Mesenchymal stem cell (in vitro differentiated cells and primary cell): ENCODE results near the gene CCDC47.
"Not testable (repeated sequence)": the region's sequence is repeated elsewhere in the genome, so short reads cannot be mapped to it uniquely, and the experiment has no call there.

ENCODE experiments used
- DNase-seq: peaks from one replicate; pipeline ENCODE4 v3.0.0-alpha.2; 2013
- H2AFZ ChIP-seq: one replicate; pipeline ENCODE4 v1.6.1; 2013; ENCODE audit warnings: low read depth, mild to moderate bottlenecking, control low read depth, inconsistent platforms, low read length, moderate library complexity
- H2AK5ac ChIP-seq: 2 replicates; pipeline ENCODE4 v1.6.1; 2013; ENCODE audit warnings: low read length, moderate library complexity, mild to moderate bottlenecking, inconsistent platforms; ENCODE audit not compliant: severe bottlenecking
- H2BK120ac ChIP-seq: one replicate; pipeline ENCODE4 v1.6.1; 2013; ENCODE audit warnings: low read depth, mild to moderate bottlenecking, inconsistent platforms, low read length, moderate library complexity
- H2BK12ac ChIP-seq, 2 experiments: one replicate each; pipeline ENCODE4 v1.6.1; 2013; ENCODE audit warnings: inconsistent platforms in 2 of 2, low read length in 2 of 2, mild to moderate bottlenecking in 2 of 2, moderate library complexity in 2 of 2, control low read depth in 1 of 2
- H2BK15ac ChIP-seq: one replicate; pipeline ENCODE4 v1.6.1; 2013; ENCODE audit warnings: mild to moderate bottlenecking, low read depth, inconsistent platforms; ENCODE audit not compliant: poor library complexity, severe bottlenecking
- H2BK5ac ChIP-seq: 2 replicates; pipeline ENCODE4 v1.6.1; 2013; ENCODE audit warnings: low read depth, mild to moderate bottlenecking, low read length, control low read depth, inconsistent platforms; ENCODE audit not compliant: poor library complexity, severe bottlenecking
- H3K14ac ChIP-seq, 2 experiments: one replicate each; pipeline ENCODE4 v1.6.1; 2013; ENCODE audit warnings: inconsistent platforms in 2 of 2, low read length in 2 of 2, control low read depth in 1 of 2, mild to moderate bottlenecking in 1 of 2, moderate library complexity in 1 of 2
- H3K18ac ChIP-seq, 2 experiments: one replicate each; pipeline ENCODE4 v1.6.1; 2013; ENCODE audit warnings: inconsistent platforms in 2 of 2, low read length in 2 of 2, control low read depth in 1 of 2, low read depth in 1 of 2, mild to moderate bottlenecking in 1 of 2
- H3K23ac ChIP-seq, 2 experiments: one replicate each; pipeline ENCODE4 v1.6.1; 2013; ENCODE audit warnings: inconsistent platforms in 2 of 2, low read length in 2 of 2, mild to moderate bottlenecking in 2 of 2, moderate library complexity in 2 of 2, control low read depth in 1 of 2
- H3K27ac ChIP-seq: 2 replicates; pipeline ENCODE4 v1.5.1; 2013; ENCODE audit warnings: mild to moderate bottlenecking, moderate library complexity, low read length, control low read depth, inconsistent platforms; ENCODE audit not compliant: poor library complexity, severe bottlenecking
- H3K27me3 ChIP-seq, 2 experiments: 2 replicates each; pipeline versions ENCODE4 v1.6.1 to v1.7.0; 2013; ENCODE audit warnings: low read length in 2 of 2, mild to moderate bottlenecking in 2 of 2, moderate library complexity in 2 of 2, control low read depth in 1 of 2, inconsistent platforms in 1 of 2; ENCODE audit not compliant: control insufficient read depth in 1 of 2, insufficient read depth in 1 of 2
- H3K36me3 ChIP-seq, 2 experiments: 2 replicates each; pipeline versions ENCODE4 v1.6.1 to v1.7.0; 2013; ENCODE audit warnings: low read length in 2 of 2, control low read depth in 1 of 2, inconsistent platforms in 1 of 2, low read depth in 1 of 2, mild to moderate bottlenecking in 1 of 2; ENCODE audit not compliant: insufficient read depth in 2 of 2, control insufficient read depth in 1 of 2
- H3K4ac ChIP-seq, 2 experiments: one replicate each; pipeline ENCODE4 v1.6.1; 2013; ENCODE audit warnings: inconsistent platforms in 2 of 2, low read length in 2 of 2, mild to moderate bottlenecking in 2 of 2, moderate library complexity in 2 of 2, control low read depth in 1 of 2, low read depth in 1 of 2
- H3K4me1 ChIP-seq: 2 replicates; pipeline ENCODE4 v1.6.1; 2013; ENCODE audit warnings: low read depth, low read length, control low read depth; ENCODE audit not compliant: control insufficient read depth, insufficient read depth
- H3K4me2 ChIP-seq: 2 replicates; pipeline ENCODE4 v1.6.1; 2013; ENCODE audit warnings: low read length, mild to moderate bottlenecking, inconsistent platforms; ENCODE audit not compliant: poor library complexity, severe bottlenecking
- H3K4me3 ChIP-seq, 2 experiments: 2 replicates each; pipeline versions ENCODE4 v1.5.1 to v1.7.0; 2013; ENCODE audit warnings: low read length in 2 of 2, mild to moderate bottlenecking in 2 of 2, control low read depth in 1 of 2, low read depth in 1 of 2; ENCODE audit not compliant: insufficient read depth in 1 of 2
- H3K79me1 ChIP-seq: replicated peaks from 2 replicates; pipeline ENCODE4 v1.6.1; 2013; ENCODE audit warnings: mild to moderate bottlenecking, control low read depth, low read length, inconsistent platforms; ENCODE audit not compliant: poor library complexity, severe bottlenecking
- H3K9ac ChIP-seq: 2 replicates; pipeline ENCODE4 v1.7.0; 2013; ENCODE audit warnings: mild to moderate bottlenecking, low read length, moderate library complexity
- H3K9me3 ChIP-seq: 2 replicates; pipeline ENCODE4 v1.7.0; 2013; ENCODE audit warnings: mild to moderate bottlenecking, low read length; ENCODE audit not compliant: control insufficient read depth
- H4K8ac ChIP-seq: one replicate; pipeline ENCODE4 v1.6.1; 2013; ENCODE audit warnings: inconsistent platforms, mild to moderate bottlenecking, low read length, moderate library complexity
- H4K91ac ChIP-seq: one replicate; pipeline ENCODE4 v1.6.1; 2013; ENCODE audit warnings: mild to moderate bottlenecking, low read length, inconsistent platforms
- WGBS: methylation state at CpG from one replicate; pipeline ENCODE4 v1.1.7; 2013; ENCODE audit warnings: mixed read lengths; 5-methylcytosine and 5-hydroxymethylcytosine counted together

The CCDC47 gene

DNA sequence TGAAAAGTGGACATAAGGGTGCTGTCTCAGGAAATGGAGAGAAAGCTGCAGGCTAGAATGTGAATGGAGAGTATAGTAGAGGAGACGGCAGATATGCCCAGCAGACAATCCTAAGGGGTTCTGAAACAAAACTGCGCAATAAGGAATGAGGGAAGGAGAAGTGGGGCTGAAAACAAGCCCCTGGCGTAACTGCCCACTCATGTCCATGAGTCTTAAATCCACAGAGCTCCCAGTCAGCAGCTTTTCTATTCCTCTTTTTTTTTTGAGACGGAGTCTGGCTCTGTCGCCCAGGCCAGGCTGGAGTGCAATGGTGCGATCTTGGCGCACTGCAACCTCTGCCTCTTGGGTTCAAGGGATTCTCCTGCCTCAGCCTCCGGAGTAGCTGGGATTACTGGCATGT is 37.7 kb downstream of the CCDC47 start:
- H4K8ac ChIP-seq = no peak overlapping the region
- H3K36me3 ChIP-seq = peaks cover 5 to 11% of the 10 kb centered on the region in 2 experiments
- H3K79me1 ChIP-seq = peaks cover 21% of the 10 kb centered on the region
- H2BK12ac ChIP-seq = no peak overlapping the region
- no peak overlapping the region for H3K27ac ChIP-seq
- no peak for DNase-seq
- no peak overlapping the region for H2BK15ac ChIP-seq
- no peak overlapping the region for H4K91ac ChIP-seq
- no peak overlapping the region for H3K14ac ChIP-seq
- no peaks in the 10 kb centered on the region for H3K27me3 ChIP-seq
- H3K4me1 ChIP-seq = peaks cover 5% of the 10 kb centered on the region
- H2BK120ac ChIP-seq = no peak overlapping the region
- H3K9me3 ChIP-seq = no peaks in the 10 kb centered on the region
- H2AFZ ChIP-seq = no peak overlapping the region
- no peak overlapping the region for H3K4ac ChIP-seq
- H2AK5ac ChIP-seq = no peak overlapping the region
- no peak overlapping the region for H3K4me3 ChIP-seq
- 94% methylated on average over 8 of the region's 8 CpGs for WGBS
- H3K4me2 ChIP-seq = no peak overlapping the region
- H3K18ac ChIP-seq = no peak overlapping the region
- H2BK5ac ChIP-seq = no peak overlapping the region
- H3K9ac ChIP-seq = no peak overlapping the region
- H3K23ac ChIP-seq = no peak overlapping the region

DNA sequence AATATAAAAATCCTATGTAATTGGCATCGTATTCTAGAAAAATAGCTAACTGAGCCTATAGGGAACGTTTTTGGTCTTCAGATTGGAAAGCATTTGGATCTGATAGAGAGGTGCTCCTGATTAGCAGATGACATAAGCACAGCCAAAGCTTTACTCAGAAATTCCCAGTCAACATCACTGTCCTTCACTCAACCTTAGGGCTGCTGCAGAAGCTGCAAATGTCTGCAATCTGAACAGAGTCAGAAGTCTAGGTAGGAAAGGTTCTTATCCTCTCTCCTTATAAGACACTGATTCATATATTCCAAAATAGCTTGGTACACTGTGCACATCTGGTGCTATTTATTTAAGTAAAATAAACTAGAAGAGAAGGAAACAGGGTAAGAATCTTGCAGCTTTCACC is 51.0 kb downstream of the CCDC47 start:
- Histone ChIP-seq H3K9me3 (no peaks in the 10 kb centered on the region), H3K4ac (no peak overlapping the region), H3K9ac (no peak overlapping the region), H3K79me1 (peaks cover 11% of the 10 kb centered on the region), H4K91ac (no peak overlapping the region), H3K23ac (no peak overlapping the region), H3K14ac (no peak overlapping the region), H3K36me3 (peaks cover 6 to 56% of the 10 kb centered on the region in 2 experiments), H4K8ac (no peak overlapping the region), H3K4me3 (no peak overlapping the region), H3K4me1 (no peaks in the 10 kb centered on the region), H3K27me3 (no peaks in the 10 kb centered on the region), H3K18ac (no peak overlapping the region), H3K4me2 (no peak overlapping the region), H3K27ac (no peak overlapping the region), H2BK5ac (no peak overlapping the region), H2AFZ (no peak overlapping the region), H2BK120ac (no peak overlapping the region), H2BK15ac (no peak overlapping the region), H2AK5ac (no peak overlapping the region), H2BK12ac (no peak overlapping the region)
- no CpG with 5 or more reads among the region's 2 CpGs for WGBS
- DNase-seq = no peak

DNA sequence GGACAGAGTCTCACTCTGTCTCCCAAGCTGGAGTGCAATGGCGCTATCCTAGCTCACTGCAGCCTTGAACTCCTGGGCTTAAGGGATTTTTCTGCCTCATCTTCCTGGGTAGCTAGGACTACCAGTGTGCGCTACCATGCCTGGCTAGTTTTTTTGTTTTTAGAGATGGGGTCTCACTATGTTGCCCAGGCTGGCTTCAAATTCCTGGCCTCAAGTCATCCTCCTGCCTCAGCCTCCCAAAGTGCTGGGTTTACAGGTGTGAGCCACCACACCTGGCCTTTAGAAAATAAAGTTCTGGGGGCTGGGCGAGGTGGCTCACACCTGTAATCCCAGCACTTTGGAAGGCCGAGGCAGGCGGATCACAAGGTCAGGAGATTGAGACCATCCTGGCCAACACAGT is 53.2 kb downstream of the CCDC47 start:
- not testable (repeated sequence) for H3K27me3 ChIP-seq

DNA sequence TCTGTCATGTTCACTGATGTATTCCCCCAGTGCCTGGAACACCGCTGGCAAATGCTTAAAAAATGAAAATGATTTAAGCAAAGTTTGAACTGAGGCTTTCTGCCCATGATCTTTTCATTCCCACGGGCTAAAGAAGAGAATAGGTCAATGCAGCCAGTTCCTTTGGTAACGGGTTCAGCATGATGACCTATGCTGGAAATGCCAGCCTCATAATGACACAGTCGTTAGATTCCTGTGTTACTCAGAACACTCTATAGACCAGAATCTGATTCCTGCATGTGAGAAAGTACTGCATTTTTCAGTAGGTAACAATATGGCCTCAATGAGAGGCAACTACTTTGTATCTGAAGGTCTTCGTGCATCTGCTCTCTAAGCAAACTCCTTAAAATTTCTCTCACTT is 54.4 kb downstream of the CCDC47 start:
- Histone ChIP-seq H2BK12ac (no peak overlapping the region), H3K27ac (no peak overlapping the region), H2AK5ac (no peak overlapping the region), H2BK15ac (no peak overlapping the region), H3K27me3 (no peaks in the 10 kb centered on the region), H3K14ac (no peak overlapping the region), H2AFZ (no peak overlapping the region), H3K4me3 (no peak overlapping the region), H3K36me3 (peaks cover 7 to 50% of the 10 kb centered on the region in 2 experiments), H4K8ac (no peak overlapping the region), H3K4me2 (no peak overlapping the region), H3K4ac (no peak overlapping the region), H4K91ac (no peak overlapping the region), H3K79me1 (peaks cover 11% of the 10 kb centered on the region), H3K9ac (no peak overlapping the region), H3K9me3 (no peaks in the 10 kb centered on the region), H3K18ac (no peak overlapping the region), H2BK5ac (no peak overlapping the region), H2BK120ac (no peak overlapping the region), H3K23ac (no peak overlapping the region), H3K4me1 (no peaks in the 10 kb centered on the region)
- no peak for DNase-seq
- 89% methylated on average over 4 of the region's 5 CpGs for WGBS

More for the DNA sequence above, 53.2 kb downstream of the CCDC47 start:
- not testable (repeated sequence) for H3K4me2 ChIP-seq, H2BK12ac ChIP-seq, H3K4me1 ChIP-seq, H3K18ac ChIP-seq, H4K8ac ChIP-seq, H2BK120ac ChIP-seq, H4K91ac ChIP-seq, H2BK5ac ChIP-seq, H2BK15ac ChIP-seq, H3K9me3 ChIP-seq, H3K27ac ChIP-seq, H3K9ac ChIP-seq, H2AFZ ChIP-seq, H2AK5ac ChIP-seq, H3K4me3 ChIP-seq, H3K14ac ChIP-seq, H3K4ac ChIP-seq, H3K23ac ChIP-seq, DNase-seq
- 98% methylated on average over 5 of the region's 5 CpGs for WGBS
- peaks cover 11% of the 10 kb centered on the region for H3K79me1 ChIP-seq
- peaks cover 3 to 50% of the 10 kb centered on the region in 2 experiments for H3K36me3 ChIP-seq
